ENCODE measurements around the gene MROH2B.
"Not testable (repeated sequence)": the region's sequence is repeated elsewhere in the genome, so short reads cannot be mapped to it uniquely, and the experiment has no call there.

MROH2B gene

DNA sequence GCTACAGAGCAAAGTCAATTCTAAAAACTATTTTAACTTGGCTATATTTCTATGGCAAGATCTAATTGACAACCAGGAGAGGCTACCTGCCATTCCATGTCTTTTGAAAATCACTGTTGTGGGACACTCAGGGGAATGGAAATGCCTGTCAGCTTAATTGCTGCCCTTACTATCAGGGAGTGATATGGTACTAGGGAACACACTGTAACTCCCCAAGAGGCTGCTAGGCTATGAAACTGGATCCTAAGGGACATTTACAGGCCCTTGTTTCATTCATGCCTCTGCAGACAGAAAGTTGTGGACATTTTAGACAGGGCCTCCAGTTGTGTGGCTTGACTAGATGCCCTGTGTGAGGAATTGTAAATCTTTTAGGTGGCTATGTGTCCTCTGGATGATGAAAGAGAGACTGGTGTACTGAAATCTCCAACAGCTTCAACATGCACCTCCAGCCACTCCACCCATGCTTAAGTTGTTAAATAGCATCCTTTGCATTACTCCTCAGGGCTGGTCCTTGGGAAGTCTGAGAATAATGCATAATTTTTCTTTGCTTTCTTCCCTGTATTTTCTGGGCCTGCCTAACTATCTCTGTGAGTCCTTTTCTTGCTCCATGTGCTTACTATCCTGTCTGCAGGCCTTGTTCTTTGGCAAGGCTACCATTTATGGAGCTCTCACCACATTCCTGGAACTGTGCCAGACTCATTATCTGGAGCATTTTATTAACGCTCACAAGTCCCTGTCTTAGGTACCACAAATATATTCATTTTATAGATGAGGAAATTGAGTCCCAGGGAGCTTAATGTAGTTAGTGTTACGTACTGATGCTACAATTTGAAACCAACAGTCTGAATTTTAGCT is 3.2 kb downstream of the MROH2B start:
- no peak overlapping the region for H3K4me3 Mint-ChIP-seq
- no peaks in the 10 kb centered on the region for H3K27me3 Mint-ChIP-seq
- no peak for DNase-seq (ENCODE audit: low spot score in 2 of 2)
- H3K27ac Mint-ChIP-seq = no peak overlapping the region
- ATAC-seq (ENCODE audit: low read depth) = no peak
- H3K9me3 Mint-ChIP-seq = no peaks in the 10 kb centered on the region
- H3K36me3 Mint-ChIP-seq = no peaks in the 10 kb centered on the region
- no peaks in the 10 kb centered on the region for H3K4me1 Mint-ChIP-seq

DNA sequence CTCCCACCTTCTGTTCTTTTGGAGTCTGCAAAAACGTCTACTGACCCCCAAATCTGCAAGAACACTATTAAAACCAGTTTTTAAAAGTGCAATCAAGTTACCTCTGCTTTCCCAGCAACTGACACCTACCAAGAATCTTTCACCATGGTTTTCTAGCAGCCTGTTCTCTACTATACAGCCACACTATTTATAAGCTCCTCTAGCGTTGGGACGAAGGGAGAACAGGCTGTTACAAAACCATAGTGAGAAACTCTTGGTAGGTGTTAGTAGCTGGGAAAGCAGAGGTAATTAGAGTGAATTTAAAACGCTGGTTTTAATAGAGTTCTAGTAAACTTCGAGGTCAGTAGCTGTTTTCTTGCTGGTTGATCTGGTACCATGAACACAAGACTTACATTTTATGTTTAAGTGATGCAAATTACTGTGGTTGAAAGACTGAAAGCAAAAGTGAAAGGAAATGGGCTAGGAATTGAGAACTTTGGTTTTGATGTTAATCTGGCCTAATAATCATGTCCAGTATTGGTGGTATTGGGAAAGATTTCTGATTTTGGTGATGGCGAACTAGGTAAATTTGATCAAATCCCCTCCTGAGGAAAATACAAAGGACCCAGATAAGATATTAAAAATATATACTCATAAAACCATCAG is 5.3 kb downstream of the MROH2B start:
- H3K9me3 Mint-ChIP-seq = no peaks in the 10 kb centered on the region
- DNase-seq (ENCODE audit: low spot score in 2 of 2) (no peak), ATAC-seq (ENCODE audit: low read depth) (no peak)
- H3K4me1 Mint-ChIP-seq = no peaks in the 10 kb centered on the region
- H3K27me3 Mint-ChIP-seq = no peaks in the 10 kb centered on the region
- H3K36me3 Mint-ChIP-seq = no peaks in the 10 kb centered on the region
- H3K27ac Mint-ChIP-seq = no peak overlapping the region
- peak overlapping the region; percentile 11 for H3K4me3 Mint-ChIP-seq

DNA sequence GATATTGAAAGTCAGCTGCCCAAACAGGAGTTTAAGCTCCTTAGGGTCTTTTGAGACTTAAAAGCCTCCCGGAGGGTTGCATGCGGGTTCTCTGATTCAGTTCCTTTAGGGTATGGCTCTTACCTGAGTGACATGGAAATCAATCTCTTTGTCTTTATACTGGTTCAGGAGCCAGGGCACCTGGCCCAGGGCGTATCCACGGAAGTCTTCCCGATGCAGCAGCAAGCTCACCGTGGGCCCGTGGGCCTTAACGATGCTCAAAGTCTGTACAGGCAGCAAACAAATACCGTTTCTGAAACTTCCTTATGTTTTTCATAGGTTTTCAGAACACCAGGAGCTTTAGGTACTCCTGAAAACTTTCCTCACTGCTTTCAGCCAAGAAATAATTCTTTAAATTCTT is 13.2 kb downstream of the MROH2B start:
- DNase-seq (ENCODE audit: low spot score in 2 of 2) (no peak), ATAC-seq (ENCODE audit: low read depth) (no peak)
- Mint-ChIP-seq H3K36me3 (no peaks in the 10 kb centered on the region), H3K4me1 (no peaks in the 10 kb centered on the region), H3K27me3 (peaks cover 3% of the 10 kb centered on the region), H3K9me3 (peaks cover 3% of the 10 kb centered on the region), H3K27ac (no peak overlapping the region), H3K4me3 (no peak overlapping the region)

DNA sequence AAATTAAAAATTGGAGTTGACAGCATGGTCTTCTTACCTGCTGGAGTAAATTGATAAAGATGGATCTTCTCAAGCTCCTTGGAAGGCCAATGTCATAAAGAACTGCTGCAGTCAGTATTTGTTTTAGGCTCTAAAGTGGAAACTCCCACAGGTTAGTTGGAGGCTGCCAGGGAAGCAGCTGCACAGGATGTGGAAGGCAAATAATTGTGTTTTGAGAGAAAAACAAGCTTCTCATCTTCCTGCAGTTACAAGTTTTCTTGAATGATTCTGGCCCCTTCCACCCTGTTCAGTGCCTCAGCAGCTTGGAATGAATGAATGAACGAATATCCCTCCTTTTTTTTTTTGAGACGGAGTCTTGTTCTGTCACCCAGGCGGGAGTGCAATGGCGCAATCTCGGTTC is 13.9 kb downstream of the MROH2B start:
- DNase-seq (ENCODE audit: low spot score in 2 of 2) = no peak
- ATAC-seq (ENCODE audit: low read depth) = no peak
- Mint-ChIP-seq H3K27ac (no peak overlapping the region), H3K4me1 (no peaks in the 10 kb centered on the region), H3K9me3 (peaks cover 3% of the 10 kb centered on the region), H3K27me3 (peaks cover 3% of the 10 kb centered on the region), H3K36me3 (no peaks in the 10 kb centered on the region), H3K4me3 (no peak overlapping the region)

DNA sequence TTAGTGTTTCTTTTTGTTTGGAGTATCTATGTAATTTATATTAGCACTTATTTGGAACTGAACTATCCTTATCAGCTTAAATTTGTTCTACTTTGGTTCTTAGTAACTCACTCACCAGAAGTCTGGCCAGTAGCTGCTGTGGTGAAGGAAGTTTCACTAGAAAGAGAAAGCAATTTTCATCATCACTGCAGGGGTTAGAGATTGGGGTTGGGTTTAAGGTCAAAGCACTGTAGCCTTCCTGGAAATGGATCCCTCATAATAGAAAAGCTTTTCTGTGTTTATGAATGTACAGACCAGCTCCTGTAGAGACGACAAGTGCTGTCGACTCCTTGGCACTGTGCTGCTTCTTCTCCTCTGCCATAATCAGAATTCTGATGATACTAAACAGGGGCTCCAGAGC is 22.2 kb downstream of the MROH2B start:
- H3K27me3 Mint-ChIP-seq = no peaks in the 10 kb centered on the region
- no peaks in the 10 kb centered on the region for H3K4me1 Mint-ChIP-seq
- H3K27ac Mint-ChIP-seq = no peak overlapping the region
- H3K36me3 Mint-ChIP-seq = no peaks in the 10 kb centered on the region
- ATAC-seq (ENCODE audit: low read depth) (no peak), DNase-seq (ENCODE audit: low spot score in 2 of 2) (no peak)
- H3K9me3 Mint-ChIP-seq = no peaks in the 10 kb centered on the region
- H3K4me3 Mint-ChIP-seq = no peak overlapping the region

DNA sequence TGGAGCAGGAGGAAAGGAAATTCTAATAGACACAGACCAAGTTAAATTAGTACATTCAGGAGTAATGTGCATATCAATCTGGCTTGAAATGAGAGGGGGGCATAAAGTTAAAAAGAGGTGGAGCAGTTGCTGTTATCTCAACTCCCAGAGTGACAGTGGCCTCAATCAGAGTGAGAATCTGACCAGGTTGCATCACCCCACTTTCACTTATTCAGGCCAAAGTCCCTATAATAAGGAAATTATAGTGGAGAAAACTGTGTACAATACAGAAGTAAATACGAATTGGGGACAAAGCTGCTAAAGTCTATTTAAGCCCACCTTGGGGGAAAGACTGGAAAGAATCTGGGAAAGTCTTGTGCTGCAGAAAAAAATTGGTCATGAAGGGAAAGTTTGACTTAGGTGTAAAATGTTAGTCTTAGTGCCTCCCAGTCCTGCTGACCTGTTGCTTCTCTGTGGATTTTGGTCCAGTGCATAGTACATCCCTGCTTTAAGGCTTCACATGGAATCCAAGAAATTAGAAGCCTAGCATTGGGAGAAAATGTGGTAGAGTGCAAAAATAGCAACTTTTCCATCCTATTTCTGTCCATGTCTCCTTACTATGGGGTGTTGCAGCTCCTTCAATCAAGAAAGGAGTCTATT is 27.9 kb downstream of the MROH2B start:
- Mint-ChIP-seq H3K9me3 (no peaks in the 10 kb centered on the region), H3K4me1 (no peaks in the 10 kb centered on the region), H3K4me3 (no peak overlapping the region), H3K36me3 (no peaks in the 10 kb centered on the region), H3K27me3 (peaks cover 1% of the 10 kb centered on the region), H3K27ac (no peak overlapping the region)
- no peak for ATAC-seq (ENCODE audit: low read depth)
- DNase-seq (ENCODE audit: low spot score in 2 of 2) = no peak

DNA sequence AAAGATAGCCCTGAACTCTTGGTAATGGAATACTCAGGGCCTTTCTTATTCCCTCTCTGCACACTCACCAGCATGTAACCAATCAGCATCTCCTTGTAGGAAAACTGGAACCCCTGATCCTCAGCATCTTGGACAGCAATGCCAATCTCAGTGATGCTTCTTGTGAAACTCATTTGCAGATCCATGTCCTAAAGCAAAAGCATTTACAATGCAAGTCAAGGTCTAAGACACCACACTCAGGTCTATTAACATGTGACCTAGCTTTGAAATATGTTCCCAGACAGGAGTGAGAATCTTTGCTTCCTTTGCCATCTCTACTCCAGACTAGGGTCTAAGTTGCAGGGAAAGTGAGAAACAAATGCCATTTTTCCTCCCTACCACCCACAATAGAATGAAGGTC is 38.2 kb downstream of the MROH2B start:
- peaks cover 3% of the 10 kb centered on the region for H3K27me3 Mint-ChIP-seq
- no peaks in the 10 kb centered on the region for H3K36me3 Mint-ChIP-seq
- ATAC-seq (ENCODE audit: low read depth) (no peak), DNase-seq (ENCODE audit: low spot score in 2 of 2) (no peak)
- no peak overlapping the region for H3K27ac Mint-ChIP-seq
- H3K4me1 Mint-ChIP-seq = no peaks in the 10 kb centered on the region
- H3K9me3 Mint-ChIP-seq = peaks cover 16% of the 10 kb centered on the region
- no peak overlapping the region for H3K4me3 Mint-ChIP-seq

DNA sequence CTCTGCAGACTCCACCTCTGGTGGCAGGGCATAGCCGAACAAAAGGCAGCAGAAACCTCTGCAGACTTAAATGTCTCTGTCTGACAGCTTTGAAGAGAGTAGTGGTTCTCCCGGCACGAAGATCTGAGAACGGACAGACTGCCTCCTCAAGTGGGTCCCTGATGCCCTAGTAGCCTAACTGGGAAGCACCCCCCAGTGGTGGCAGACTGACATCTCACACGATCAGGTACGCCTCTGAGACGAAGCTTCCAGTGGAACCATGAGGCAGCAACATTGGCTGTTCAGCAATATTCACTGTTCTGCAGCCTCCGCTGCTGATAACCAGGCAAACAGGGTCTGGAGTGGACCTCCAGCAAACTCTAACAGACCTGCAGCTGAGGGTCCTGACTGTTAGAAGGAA is 48.5 kb downstream of the MROH2B start:
- H3K27ac Mint-ChIP-seq; H3K4me1 Mint-ChIP-seq; H3K9me3 Mint-ChIP-seq; H3K36me3 Mint-ChIP-seq; DNase-seq (ENCODE audit: low spot score in 2 of 2); ATAC-seq (ENCODE audit: low read depth); H3K27me3 Mint-ChIP-seq; H3K4me3 Mint-ChIP-seq: not testable (repeated sequence)

DNA sequence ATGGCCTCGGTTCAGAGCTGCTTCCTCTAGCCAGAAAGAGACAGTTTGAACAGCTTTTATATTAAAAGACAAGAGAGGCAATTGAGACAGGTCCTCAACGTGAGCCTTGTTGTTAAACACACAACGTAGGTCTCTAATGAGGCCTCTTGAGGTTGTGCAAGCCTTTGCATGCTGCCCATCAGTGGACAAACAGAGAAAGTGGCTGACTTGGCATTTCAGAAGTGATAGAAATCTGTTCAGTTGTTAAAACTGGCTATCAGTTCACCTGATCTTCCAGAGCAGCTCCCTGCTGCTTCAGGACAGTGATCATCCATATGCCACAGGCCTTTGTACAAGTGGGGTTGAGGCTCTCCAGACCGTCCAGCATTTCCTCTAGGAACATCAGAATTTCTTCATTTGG is 58.8 kb downstream of the MROH2B start:
- Mint-ChIP-seq H3K27me3 (peaks cover 2% of the 10 kb centered on the region), H3K27ac (no peak overlapping the region), H3K36me3 (no peaks in the 10 kb centered on the region), H3K4me1 (no peaks in the 10 kb centered on the region), H3K9me3 (peaks cover 1% of the 10 kb centered on the region), H3K4me3 (no peak overlapping the region)
- ATAC-seq (ENCODE audit: low read depth) (no peak), DNase-seq (ENCODE audit: low spot score in 2 of 2) (no peak)

DNA sequence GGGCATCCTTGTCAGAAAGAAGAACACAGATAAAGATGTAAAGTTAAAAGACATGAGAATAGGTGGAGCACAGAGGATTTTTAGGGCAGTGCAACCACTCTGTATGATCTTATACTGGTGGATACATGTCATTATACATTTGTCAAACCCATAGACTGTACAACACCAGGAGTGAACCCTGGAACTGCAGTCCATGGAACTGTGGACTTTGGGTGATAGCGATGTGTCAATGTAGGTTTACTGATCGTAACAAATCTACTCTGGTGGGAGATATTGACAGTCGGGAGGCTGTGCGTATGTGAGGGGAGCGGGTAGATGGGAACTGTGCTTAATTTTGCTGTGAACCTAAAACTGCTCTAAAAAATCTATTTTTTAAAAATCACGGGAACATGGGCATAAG is 60.6 kb downstream of the MROH2B start:
- no peak for DNase-seq (ENCODE audit: low spot score in 2 of 2)
- H3K4me1 Mint-ChIP-seq = no peaks in the 10 kb centered on the region
- no peak overlapping the region for H3K27ac Mint-ChIP-seq
- peaks cover 3% of the 10 kb centered on the region for H3K9me3 Mint-ChIP-seq
- peaks cover 2% of the 10 kb centered on the region for H3K27me3 Mint-ChIP-seq
- no peak for ATAC-seq (ENCODE audit: low read depth)
- no peak overlapping the region for H3K4me3 Mint-ChIP-seq
- no peaks in the 10 kb centered on the region for H3K36me3 Mint-ChIP-seq

DNA sequence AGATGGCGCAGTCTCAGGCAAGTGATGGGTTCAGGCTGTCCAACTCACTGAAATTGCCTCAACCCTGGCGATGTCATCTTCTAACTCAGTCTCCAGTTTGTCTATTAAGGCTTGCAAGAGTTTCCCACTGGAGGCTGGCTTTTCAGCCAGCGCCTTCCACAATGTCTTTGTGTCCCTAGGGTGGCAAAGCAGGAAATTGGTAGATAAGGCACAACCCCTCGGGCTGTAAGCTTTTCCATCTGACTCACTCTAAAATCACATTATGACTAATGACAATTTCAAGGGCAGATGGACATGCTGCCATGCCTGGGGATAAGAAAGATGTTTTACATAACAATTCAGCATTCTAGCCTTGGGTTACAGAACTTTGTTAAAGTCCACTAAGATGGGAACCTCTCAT is 61.9 kb downstream of the MROH2B start:
- Mint-ChIP-seq H3K27me3 (peaks cover 2% of the 10 kb centered on the region), H3K4me3 (no peak overlapping the region), H3K4me1 (no peaks in the 10 kb centered on the region), H3K36me3 (no peaks in the 10 kb centered on the region), H3K9me3 (peaks cover 3% of the 10 kb centered on the region), H3K27ac (no peak overlapping the region)
- DNase-seq (ENCODE audit: low spot score in 2 of 2) (no peak), ATAC-seq (ENCODE audit: low read depth) (no peak)

DNA sequence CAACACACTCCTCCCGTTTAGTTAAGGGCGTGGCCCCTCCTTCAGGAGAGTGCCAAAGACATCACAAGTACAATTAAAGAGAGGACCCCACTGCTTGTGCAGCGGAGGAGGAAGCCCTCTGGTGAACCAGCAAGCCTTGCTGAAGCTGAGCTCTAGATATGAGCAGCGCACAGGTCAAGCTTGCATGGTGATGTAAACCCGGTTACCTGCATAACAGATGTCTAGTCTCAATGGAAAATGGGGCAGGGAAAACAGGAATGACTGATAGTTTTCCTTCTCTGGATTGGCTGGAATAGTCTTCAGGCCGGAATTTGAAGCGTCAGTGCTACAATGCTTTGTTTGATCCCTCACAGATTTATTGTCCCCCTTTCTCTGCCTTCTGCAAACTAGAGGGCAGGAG is 66.2 kb downstream of the MROH2B start:
- Mint-ChIP-seq H3K36me3 (no peaks in the 10 kb centered on the region), H3K27me3 (no peaks in the 10 kb centered on the region), H3K4me1 (no peaks in the 10 kb centered on the region), H3K4me3 (no peak overlapping the region), H3K9me3 (peaks cover 2% of the 10 kb centered on the region), H3K27ac (no peak overlapping the region)
- DNase-seq (ENCODE audit: low spot score in 2 of 2) = no peak
- ATAC-seq (ENCODE audit: low read depth) = no peak

DNA sequence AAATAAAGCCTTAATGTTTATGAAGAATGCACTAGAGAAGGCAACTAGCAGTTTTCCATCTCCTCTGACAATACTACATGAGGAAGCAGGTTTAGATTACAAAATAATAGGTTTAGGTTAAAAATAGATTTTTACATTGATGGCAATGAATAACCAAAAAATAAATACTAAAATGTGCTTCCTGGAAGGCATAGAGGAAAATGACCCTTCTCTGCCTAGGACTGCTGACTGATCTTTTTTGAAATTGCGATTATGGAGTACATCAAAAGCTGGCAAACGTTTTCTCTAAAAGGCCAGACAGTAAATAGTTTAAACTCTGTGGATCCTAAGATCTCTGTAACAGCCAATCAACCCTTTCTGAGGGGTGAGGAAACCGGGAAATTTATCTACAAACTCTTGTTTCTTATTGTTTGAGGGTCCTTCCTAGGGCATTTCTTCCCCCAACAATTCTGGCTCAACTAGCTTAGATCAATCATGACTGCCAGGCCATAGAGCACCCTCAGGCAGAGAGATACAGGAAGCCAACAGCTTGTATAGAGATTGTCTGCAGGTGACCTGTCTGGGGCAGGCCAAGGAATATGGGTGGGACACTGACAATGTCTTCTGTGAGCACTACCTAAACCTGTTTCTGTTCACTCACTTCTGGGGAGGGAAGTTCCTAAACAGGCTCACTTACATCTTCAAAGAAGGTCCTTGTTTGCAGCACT is 67.3 kb downstream of the MROH2B start:
- no peak for DNase-seq (ENCODE audit: low spot score in 2 of 2)
- Mint-ChIP-seq H3K4me3 (no peak overlapping the region), H3K4me1 (no peaks in the 10 kb centered on the region), H3K9me3 (peaks cover 2% of the 10 kb centered on the region), H3K27ac (no peak overlapping the region), H3K27me3 (no peaks in the 10 kb centered on the region), H3K36me3 (no peaks in the 10 kb centered on the region)
- no peak for ATAC-seq (ENCODE audit: low read depth)

DNA sequence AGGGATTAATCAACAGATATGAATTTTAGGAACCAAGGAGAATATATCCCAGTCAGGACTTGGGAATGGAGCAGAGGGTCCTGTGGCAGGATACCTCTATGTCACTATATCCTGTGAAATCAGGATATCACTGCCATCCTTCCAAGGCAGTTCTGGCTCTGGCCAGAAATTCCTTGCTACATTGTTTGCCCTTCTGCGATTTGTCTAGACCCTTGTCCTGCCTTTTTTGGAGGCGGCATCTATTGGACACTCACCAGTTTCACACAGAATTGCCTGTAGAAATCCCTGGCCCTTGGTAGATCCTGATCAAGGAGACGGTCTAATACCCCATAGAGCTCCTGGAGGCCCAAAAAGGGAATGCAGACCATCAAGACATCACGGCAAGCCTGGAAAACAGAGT is 71.2 kb downstream of the MROH2B start:
- Mint-ChIP-seq H3K27me3 (no peaks in the 10 kb centered on the region), H3K27ac (no peak overlapping the region), H3K36me3 (no peaks in the 10 kb centered on the region), H3K4me1 (no peaks in the 10 kb centered on the region), H3K9me3 (no peaks in the 10 kb centered on the region), H3K4me3 (no peak overlapping the region)
- ATAC-seq (ENCODE audit: low read depth) = no peak
- DNase-seq (ENCODE audit: low spot score in 2 of 2) = no peak
